GM19240 (cell line): ENCODE data around the gene TMEM167B.
"Not testable (repeated sequence)": the region's sequence is repeated elsewhere in the genome, so short reads cannot be mapped to it uniquely, and the experiment has no call there.

Experiments
- DNase-seq: peaks from one replicate; pipeline ENCODE4 v3.0.0; 2011; ENCODE audit warnings: low spot score; ENCODE audit not compliant: insufficient read length

The TMEM167B gene

DNA sequence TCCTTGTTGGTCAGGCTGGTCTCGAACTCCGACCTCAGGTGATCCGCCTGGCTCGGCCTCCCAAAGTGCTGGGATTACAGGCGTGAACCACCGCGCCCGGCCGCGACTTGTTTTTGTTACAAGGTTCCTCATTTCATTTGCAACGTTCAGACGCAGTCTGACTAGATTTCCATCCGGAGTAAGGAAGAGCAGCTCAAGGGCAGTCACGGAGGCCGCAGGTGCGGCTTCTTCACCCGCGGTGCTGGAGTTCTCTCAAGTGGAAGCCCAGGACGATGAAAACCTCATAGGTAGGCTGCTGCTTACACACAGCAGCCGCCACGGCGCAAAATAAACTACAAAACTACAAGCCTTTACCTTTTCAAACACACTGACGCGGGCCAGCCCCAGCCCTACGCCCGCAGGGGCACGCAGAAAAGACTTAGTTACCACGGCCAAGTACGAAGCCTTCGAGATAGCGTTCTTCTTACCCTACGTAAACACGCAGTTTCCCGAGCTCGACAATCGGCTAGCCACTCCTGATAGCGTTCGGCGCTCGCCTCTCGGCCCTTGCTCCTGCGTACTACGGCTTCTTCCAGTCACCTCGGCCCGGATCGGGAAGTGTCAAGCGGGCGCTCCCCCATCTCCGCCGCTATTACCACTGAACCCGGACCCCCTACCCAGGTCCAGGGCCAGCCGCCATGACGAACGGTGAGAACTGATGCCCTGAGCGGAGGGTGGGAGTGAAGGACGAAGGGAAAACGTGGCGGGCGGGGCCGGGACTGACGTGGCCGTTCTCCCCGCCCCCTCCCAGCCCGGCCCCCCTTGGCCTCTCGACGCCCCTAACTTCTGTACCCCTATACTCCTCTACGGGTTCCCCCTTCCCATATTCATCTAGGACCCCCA is at the start of gene TMEM167B:
TSS of gene TMEM167B (plus strand) at position 569 of the 882 bp plus-strand sequence. CDS start at position 678, 109 bp downstream.
- peak; percentile 61 for DNase-seq

- DNase-seq, result no peak
Measured at GRCh38 chr1:109040989-109041620, 49.5 kb upstream of the TMEM167B start.

DNA sequence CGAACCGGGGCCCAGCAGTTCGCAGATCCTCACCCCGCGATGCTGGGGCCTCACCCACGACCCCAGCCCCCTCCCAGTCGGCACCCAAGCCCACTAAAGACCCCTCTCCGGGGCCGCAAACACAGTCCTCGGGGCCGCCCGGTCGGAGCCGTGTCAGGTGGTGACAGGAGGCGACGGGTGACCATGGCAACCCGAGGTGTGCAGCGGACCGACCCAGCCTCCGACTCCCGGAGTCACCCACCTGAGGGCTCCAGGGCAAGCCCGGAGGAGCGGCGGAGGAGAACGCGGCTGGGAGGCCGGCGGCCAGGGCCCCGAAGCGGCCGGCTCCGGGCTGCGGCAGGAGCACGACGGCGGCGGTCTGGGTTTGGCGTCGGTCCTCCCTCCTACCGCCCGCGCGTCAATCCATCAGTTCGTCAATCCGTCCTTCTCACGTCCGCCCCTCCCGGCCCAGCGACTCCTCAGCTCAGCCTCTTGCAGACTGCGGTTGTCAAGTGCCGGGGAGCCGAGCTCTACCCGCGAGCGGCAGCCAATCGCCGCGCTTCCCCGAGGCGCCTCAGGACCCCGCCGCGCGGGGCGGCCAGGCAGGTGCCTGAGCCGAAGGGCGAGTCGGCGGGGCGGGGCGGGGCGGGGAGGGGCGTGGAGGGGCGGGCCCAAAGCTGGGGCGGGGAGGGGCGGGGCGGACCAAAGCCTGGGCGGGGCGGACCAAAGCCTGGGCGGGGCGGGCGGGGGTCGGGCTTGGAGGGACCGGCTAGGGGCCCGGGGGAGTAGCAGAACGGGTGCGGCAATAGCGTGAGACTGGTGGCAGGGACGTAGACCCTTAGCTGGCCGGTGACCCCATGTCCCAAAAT is 48.7 kb upstream of the TMEM167B start, which contains the start of gene WDR47:
TSS of gene WDR47 (minus strand) at position 482 of the 848 bp plus-strand sequence. CDS start 18,590 bp downstream, outside the sequence.
- peak; percentile 96 for DNase-seq

- DNase-seq, result no peak
Measured at GRCh38 chr1:109045595-109045994, 45.0 kb upstream of the TMEM167B start.

DNA sequence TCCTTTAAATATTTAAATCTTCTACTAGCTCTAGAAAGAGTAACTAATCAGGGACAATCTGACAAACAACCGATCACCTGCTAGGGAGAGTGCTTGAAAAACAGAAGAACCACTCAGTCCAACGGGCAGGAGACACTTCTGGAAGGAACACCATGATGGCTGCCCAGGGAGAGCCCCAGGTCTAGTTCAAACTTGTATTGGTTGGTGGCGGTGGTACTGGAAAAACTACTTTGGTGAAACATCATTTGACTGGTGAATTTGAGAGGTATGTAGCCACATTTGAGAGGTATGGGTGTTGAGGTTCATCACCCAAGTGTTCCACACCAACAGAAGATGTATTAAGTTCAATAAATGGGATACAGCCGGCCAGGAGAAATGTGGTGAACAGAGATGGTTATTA is 43.9 kb upstream of the TMEM167B start:
- no peak for DNase-seq

DNA sequence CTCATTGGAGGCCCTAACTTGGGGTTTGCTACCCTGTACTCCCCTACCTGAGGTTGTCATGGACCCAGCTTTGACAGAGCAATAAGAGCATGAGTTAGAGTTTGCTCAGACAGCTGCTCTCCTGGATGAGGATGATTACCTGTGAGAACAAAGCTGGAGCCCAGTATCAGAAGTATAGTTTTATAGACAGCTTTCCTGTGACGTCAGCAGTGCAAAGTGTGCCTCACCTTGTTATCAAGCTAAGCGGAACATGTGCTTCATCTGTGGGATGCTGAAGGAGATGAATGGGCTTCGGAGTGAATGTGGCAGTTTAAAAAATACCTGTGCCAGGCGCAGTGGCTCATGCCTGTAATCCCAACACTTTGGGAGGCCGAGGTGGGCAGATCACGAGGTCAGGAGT is 43.2 kb upstream of the TMEM167B start:
- DNase-seq, result no peak

DNA sequence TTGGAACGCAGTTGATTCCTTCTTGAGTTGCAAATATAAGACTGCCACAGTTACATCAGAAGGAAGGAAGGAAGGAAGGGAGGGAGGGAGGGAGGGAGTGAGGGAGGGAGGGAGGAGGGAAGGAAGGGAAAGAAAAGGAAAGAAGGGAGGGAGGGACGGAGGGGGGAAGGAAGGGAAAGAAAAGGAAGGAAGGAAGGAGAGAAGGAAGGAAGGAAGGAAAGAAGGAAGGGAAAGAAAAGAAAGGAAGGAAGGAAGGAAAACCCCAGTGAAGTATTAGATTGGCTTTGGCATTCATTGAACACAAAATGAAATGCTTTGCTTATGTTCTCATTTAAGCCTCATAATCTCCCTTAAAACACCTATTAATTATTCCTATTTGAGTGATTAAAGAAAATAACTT is 42.2 kb upstream of the TMEM167B start:
- no peak for DNase-seq

DNA sequence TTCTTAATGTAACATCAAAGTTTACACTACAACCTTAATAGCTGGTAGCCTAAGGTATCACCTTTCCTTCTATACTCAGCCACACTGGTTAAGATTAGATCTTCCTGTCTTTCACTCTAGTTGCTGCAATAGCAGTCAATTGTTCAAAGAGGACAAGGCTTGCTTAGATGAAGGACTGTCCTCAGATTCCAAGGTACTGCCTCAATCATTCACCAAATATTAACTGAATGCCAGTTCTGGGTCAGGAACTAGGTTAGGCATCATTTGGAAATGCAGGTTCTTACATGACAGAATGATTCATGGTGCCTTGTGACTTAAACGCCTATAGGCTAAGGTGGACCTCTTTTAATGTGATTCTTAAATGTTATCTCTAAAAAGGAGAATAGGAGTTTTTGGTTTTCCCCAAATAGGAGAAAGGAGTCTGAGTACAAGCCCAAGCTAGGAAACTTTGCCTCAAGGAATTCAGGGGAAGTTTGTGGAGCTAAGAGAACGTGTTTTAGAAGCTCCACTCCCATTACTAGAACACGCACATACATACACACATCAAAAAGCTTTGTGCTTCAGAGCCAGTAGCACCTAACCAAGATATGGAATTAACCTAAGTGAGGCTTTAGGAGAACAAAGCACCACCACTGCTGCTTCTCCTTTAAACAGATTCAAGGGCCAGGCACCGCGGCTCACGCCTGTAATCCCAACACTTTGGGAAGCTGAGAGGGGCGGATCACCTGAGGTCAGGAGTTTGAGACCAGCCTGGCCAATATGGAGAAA is 40.2 kb upstream of the TMEM167B start:
- no peak for DNase-seq

DNA sequence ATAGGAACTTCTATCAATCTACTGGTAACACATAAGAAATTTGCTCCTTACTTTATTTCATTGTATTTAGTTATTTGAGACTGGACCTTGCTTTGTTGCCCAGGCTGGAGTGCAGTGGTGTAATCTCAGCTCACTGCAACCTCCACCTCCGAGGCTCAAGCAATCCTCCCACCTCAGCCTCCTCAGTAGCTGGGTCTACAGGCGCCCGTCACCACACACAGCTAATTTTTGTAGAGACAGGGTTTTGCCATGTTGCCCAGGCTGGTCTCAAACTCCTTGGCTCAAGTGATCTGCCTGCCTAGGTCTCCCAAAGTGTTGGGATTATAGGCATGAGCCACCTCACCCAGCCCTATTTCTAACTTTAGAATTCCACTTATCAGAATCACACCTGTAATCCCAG is 38.4 kb upstream of the TMEM167B start:
- not testable (repeated sequence) for DNase-seq

GRCh38 chr1:109056064-109056463 is 34.5 kb upstream of the TMEM167B start:
- no peak for DNase-seq

DNA sequence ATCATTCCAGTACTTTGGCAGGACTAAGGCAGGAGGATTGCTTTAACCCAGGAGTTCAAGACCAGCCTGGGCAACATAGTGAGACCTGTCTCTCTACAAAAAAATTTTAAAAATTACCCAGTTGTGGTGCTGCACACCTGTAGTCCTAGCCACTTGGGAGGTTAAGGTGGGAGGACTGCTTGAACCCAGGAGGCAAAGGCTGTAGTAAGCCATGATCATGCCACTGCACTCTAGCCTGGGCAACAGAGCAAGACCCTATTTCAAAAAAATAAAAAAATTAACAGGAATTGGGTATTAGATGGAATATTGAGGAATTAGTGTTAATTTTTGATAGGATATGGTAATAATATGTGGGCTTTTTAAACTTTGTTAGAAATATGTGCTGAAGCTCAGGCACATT is 31.5 kb upstream of the TMEM167B start:
- DNase-seq, result no peak

DNA sequence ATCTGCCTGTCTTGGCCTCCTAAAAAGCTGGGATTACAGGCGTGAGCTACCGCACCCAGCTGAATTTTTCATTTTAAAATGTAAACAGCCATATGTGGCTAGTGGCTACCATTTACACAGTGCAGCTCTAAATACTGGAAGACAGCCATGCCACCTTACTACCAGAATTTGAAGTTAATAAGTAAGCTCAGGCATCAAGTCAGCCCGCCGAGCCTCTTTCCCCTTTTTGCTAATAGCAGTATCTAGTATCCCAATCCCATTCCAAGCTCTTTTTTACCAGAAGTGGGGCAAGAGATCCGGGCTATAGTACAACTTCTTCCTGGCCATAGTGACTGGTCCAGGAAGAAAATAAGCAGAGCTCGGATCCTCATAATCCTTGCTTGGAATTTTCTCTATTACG is 29.9 kb upstream of the TMEM167B start:
- DNase-seq, result no peak

- no peak for DNase-seq
Measured at GRCh38 chr1:109061183-109061582, 29.4 kb upstream of the TMEM167B start.

GRCh38 chr1:109065137-109065536 is 25.4 kb upstream of the TMEM167B start:
- no peak for DNase-seq

- no peak for DNase-seq
Measured at GRCh38 chr1:109067883-109068282, 22.7 kb upstream of the TMEM167B start.

DNA sequence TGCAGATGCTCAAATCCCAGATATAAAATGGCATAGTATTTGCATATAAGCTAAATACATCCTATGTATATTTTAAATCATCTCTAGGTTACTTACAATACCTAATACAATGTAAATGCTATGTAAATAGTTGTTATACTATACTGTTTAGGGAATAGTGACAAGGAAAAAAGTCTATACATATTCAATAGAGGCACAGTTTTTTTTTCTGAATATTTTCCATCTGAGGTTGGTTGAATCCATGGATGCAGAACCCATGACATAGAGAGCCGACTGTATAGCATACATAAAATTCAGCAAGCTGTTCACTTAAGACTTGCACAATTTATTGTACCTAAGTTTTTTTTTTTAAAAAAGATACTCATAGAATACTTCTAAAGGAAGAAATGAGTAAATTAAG is 21.3 kb upstream of the TMEM167B start:
- no peak for DNase-seq

DNA sequence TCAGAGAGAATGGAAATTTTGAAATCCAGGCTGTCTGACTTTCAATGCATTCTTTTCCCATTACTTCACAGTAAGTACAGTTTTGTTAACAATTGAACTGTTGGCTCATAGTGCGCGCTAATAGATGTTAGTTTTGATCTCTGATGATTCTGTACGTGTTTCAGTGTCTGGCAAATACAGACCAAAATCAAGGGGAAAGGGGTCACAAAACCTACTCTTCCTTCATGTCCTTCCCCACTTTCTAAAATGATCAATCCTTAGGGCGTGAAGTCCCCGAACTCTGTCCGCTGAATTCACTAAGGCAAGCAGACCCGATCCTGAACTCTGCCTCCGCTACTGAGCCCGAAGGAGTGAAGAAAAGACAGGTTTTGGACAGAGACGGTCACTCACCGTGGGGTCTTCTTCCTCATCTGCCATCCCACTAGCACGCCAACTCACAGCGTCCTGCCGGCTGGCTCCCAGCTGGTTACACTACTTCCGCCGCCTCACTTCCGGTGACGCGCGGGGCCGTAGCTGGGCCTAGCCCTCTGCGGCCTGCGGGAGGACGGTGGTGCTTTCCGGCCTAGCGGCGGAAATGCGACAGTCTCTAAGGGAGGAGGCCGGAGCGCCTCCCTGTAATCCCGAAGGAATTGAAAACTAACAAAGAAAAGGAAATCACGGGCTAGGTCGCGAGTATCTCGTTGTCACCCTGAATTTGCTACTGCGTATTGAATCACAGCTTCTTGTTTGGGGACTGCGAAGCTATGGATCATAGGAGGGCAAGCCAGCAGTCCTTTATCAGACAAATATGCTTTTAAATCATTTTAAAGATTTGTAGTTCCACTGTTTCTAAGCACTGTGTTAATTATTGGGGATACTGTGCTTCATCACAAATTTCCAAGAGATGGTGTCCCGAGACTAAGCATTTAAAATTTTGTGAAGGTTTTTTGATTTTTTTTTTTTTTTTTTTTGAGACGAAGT is 14.8 kb upstream of the TMEM167B start, which contains the start of gene TAF13:
TSS of gene TAF13 (minus strand) at position 473 of the 960 bp plus-strand sequence. CDS start at position 417, 56 bp downstream.
- peak; percentile 96 for DNase-seq

- DNase-seq, result no peak
Measured at GRCh38 chr1:109078317-109078716, 12.2 kb upstream of the TMEM167B start.

DNA sequence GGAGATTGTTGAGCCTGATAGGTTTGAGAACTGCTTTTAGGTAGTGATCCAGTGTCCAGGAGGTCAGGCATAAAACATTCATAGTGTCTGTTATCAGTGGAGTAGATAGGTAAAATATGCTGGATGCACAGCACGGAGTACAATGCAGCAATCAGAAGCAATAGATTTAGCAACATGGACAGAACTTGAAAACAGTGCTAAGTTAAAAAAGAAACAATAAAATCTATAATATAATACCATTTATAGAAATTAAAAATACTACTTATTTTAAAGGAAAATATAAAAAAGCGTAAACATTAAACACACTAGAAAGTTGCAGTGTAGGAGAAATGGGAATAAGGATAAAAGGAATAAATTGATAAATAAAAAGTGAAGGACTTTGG is 11.3 kb upstream of the TMEM167B start:
- no peak for DNase-seq
